LNCAP (cell line): ENCODE data around the gene DYDC1.

Source experiments
- CTCF ChIP-seq: fragments of 450-650 bp; IDR thresholded peaks from 2 replicates; pipeline ENCODE4 v1.5.1; 2017; ENCODE audit warnings: mild to moderate bottlenecking

The DYDC1 gene

DNA sequence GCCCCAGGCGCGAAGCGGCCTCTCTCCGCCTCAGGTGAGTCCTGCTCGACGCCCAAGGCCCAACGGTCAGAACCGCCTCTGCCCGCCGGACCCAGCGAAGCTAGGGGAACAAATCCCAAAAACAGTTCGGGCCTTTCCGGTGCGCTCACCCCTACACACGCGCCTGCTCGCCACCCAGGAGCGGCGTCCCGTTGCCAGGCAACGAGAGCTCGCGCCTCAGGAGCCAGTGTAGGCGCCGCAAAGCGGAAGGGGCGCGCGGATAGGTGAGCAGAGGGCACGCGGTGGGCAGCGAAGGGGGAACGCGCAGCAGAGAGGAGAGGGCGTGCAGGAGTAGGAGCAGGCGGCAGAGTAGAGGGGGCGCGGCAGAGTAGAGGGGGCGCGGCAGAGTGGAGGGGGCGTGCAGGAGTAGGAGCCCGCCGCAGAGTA lies at the start of gene DYDC1, which contains the start of gene DYDC2:
TSS of gene DYDC1 (minus strand) at position 193 of the 426 bp plus-strand sequence. CDS start 4,154 bp downstream, outside the sequence.
TSS of gene DYDC2 (plus strand) at position 219 of the 426 bp plus-strand sequence. CDS start 5,663 bp downstream, outside the sequence.
- no peak for TF ChIP-seq CTCF

DNA sequence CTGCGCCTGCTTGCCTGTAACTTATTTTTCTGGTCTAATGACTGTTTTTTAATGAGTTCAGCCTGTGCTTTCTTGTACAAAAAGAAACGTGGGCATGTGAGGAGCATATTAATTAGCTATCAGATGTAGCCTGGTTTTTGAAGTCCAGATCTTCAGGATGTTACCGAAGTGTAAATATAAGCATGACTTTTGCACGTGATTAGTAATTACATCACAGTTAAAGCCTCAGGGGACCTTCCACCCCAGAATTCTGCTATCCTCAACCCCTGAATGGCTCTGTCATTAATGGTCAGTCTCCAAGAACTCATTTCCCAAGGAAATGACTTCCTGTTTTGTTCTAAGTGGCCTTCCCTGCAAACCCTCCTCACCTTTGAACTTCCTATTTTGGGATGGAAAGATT lies 49.6 kb upstream of the DYDC1 start:
- no peak for TF ChIP-seq CTCF

GRCh38 chr10:80405626-80406025 lies 49.1 kb upstream of the DYDC1 start:
- TF ChIP-seq CTCF: no peak

DNA sequence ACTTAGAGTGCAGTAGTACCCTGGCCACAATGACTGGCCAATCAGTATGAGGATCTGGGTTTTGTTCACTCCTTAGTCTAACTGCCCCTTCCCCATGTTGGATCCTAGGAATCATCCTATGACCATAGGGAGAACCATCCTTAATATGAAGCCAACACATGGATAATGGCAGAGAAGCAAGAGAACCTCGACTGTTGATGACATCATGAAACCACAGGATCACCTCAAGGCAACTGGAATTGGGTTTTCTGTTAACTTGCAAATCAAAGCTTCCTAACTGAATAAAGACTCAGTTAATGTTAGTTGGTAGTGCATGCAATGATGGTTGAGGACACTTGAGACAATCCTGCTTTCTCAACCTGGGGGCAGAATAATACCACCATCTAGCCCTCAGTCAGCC lies 48.5 kb upstream of the DYDC1 start:
- no peak for TF ChIP-seq CTCF

- TF ChIP-seq CTCF: no peak
These were observed 43.7 kb upstream of the DYDC1 start for GRCh38 chr10:80400136-80400804.

DNA sequence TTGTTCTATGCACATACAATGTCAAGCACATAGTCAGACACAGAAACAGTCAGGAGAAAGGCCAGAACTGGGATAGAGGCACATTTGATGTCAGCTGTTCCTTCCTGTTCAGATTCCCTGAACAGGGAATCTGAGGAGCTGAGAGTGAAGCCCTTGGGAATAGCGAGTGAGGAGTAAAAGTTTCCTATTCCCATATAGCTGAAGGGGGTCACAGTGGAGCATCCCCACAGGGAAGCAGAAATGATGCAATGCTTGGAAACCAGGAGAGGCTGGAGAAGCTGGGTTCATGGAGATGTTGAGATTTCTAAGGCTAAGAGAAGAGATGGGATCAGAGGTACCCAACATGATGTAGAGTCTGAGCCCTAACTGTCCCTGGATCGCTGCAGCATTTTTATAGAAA lies 40.5 kb upstream of the DYDC1 start:
- TF ChIP-seq CTCF: no peak

- no peak for TF ChIP-seq CTCF
These were observed 37.9 kb upstream of the DYDC1 start for GRCh38 chr10:80394358-80394916.
